NK-92 treated with Interleukin-12 subunit alpha and Interleukin-12 subunit beta, amount 100 ng/mL, for 24 hours (cell line): ENCODE data around the gene NCAPH2.

Experiments used
- DNase-seq: peaks from one replicate; lab custom pipeline; 2025; lab: John Stamatoyannopoulos, UW

NCAPH2 gene

DNA sequence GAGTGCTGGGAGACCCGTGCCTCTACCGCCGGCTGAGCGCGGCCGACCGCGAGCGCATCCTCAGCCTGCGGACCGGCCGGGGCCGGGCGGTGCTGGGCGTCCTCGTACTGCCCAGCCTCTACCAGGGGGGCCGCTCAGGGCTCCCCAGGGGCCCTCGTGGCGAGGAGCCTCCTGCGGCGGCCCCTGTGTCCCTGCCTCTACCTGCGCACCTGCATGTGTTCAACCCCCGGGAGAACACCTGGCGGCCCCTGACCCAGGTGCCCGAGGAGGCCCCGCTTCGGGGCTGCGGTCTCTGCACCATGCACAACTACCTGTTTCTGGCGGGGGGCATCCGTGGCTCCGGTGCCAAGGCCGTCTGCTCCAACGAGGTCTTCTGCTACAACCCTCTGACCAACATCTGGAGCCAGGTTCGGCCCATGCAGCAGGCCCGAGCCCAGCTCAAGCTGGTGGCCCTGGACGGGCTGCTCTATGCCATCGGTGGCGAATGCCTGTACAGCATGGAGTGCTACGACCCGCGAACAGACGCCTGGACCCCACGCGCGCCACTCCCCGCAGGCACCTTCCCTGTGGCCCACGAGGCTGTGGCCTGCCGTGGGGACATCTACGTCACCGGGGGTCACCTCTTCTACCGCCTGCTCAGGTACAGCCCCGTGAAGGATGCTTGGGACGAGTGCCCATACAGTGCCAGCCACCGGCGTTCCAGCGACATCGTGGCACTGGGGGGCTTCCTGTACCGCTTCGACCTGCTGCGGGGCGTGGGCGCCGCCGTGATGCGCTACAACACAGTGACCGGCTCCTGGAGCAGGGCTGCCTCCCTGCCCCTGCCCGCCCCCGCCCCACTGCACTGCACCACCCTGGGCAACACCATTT, 41.1 kb downstream of the NCAPH2 start:
- DNase-seq: no peak

- no peak for DNase-seq
These were observed 42.4 kb downstream of the NCAPH2 start for GRCh38 chr22:50550395-50550794.

DNA sequence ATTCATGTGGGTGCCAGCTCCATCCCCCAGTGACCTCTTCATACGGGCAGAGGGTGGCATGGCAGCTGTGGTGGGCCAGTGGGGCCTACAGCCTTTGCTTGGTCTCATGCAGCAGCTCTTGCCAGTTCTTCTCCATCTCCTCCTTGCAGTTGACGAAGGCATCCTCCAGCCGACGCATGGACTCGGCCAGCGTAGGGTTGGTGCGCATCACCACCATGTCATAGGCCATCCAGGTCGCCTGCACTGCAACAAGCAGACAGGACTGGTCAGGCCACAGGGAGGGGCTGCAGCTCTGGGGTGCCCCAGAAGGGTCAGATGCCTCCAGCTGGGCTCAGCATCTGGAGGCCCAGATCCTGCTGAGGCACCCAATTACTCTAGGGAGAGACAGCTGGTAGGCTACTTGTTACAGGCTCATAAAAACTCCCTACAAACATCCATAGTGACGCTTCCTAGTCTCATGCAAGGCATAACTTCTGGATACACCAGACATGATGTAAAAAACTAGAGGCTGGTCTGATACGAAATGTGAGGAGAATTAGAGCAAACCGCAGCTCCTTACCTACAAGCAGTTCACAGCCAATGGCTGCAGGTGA, 43.2 kb downstream of the NCAPH2 start:
- DNase-seq: no peak

- DNase-seq: no peak
These were observed 45.3 kb downstream of the NCAPH2 start for GRCh38 chr22:50553310-50553709.

DNA sequence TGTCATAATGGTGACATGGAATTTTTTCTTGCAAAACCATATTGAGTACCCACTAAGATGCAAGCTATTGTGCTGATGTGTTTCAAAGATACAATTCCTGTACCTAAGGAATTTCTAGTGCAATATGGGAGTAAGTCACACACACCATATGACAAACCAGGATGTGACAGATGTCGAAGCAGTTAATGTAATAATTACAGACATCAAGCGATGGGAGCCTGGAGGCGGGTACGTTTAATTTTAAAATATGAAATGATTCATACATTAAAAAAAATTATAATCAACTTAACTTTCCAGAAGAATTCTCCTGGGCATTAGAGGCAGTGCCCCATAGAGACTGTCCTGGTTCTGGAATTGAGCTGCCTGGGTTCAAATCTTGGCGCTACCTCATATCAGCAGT, 48.7 kb downstream of the NCAPH2 start:
- no peak for DNase-seq

DNA sequence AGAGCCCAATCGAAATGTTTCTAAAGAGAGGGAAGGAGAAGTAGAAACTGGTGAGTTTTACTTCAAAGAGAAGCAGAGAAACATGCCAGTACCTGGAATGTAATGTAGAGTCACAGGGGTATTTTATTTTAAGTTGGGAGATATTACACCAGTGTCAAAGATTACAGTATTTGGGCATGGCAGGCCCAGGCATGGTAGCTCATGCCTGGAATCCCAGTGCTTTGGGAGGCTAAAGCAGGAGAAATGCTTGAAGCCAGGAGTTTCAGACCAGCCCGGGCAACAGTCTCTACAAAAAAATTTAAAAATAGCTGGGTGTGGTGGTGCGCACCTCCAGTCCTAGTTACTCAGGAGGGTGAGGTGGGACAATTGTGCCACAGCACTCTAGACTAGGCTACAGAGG, 52.0 kb downstream of the NCAPH2 start:
- no peak for DNase-seq

GRCh38 chr22:50561401-50562358, 53.7 kb downstream of the NCAPH2 start:
- DNase-seq: no peak

DNA sequence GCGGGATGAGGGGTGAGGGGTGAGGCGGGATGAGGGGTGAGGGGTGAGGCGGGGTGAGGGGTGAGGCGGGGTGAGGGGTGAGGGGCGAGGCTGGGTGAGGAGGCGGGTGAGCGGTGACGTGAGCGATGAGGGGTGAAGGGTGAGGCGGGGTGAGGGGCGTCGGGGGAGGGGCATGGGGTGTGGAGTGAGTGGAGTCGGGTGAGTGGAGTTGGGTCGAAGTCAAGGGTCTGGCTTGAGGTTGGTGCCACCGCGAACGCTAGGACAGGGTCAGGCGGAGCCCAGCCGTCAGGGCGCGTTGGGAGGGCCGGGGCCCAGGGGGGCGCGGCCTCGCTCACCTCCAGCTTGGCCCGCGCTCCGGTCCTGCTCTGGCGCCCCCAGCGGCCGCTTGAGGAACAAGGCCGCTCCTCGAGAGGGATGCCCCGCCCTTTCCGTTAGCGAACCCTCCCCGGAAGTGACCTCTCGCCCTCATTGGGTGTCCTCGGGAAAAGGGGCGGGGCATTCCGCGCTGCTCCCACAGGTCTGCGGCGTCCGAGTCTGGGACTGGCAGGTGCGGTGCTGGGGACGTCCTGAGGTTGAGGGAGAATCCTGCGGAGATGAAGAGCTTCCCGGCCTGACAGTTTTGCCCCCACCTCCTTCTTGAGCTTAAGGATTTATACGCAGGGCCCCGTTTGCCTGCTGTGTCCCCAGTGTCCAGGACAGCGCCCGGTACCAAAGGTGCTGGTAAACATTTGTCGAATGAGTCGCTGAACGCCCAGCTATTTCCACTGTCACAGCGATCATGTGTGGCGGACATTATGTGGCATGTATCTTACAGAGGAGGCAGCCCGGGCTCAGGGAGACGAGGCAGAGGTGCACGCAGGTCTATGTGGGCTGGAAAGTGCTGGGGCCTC, 54.7 kb downstream of the NCAPH2 start, which contains the start of gene SYCE3:
SYCE3 (minus strand) TSS at position 397 of the 890 bp plus-strand sequence. CDS start 6,514 bp downstream, outside the sequence.
- DNase-seq: peak; percentile 89

GRCh38 chr22:50563413-50564160, 55.6 kb downstream of the NCAPH2 start:
- no peak for DNase-seq

DNA sequence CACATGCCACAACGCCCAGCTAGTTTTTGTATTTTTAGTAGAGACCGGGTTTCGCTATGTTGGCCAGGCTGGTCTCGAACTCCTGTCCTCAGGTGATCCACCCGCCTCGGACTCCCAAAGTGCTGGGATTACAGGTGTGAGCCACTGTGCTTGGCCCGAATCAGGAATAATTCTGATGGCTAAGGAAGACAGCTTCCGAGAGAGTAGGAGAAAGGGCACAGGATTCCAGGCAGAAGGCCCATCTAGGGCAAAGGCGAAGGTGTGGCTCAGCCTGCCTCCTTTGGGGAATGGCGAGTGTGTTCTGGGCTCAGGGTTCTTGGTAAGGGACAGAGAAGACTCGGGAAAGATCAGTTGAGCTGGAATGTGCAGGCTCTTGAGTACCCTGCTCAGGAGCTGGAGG, 56.3 kb downstream of the NCAPH2 start:
- no peak for DNase-seq

GRCh38 chr22:50567721-50568252, 59.8 kb downstream of the NCAPH2 start:
- no peak for DNase-seq

DNA sequence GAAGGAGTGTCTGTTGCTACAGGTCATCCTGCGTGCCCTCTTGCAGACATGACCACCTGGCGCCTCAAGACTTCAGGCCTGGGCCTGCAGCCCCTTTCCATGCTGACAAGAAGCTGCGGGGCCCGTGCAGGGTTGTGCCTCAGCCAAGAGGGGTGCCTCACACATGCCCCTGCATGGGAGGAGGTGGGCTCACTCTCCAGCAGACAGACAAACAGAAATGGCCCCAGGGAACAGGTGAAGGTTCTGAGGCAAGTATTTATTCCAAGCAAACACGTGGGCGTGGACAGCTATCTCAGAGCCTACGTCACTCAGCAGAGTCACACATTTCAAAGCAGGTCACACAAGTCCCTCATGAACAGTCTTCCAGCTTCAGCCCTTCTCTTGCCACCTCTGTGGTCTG, 60.6 kb downstream of the NCAPH2 start:
- DNase-seq: no peak

- no peak for DNase-seq
These were observed 61.0 kb downstream of the NCAPH2 start for GRCh38 chr22:50569041-50569459.

DNA sequence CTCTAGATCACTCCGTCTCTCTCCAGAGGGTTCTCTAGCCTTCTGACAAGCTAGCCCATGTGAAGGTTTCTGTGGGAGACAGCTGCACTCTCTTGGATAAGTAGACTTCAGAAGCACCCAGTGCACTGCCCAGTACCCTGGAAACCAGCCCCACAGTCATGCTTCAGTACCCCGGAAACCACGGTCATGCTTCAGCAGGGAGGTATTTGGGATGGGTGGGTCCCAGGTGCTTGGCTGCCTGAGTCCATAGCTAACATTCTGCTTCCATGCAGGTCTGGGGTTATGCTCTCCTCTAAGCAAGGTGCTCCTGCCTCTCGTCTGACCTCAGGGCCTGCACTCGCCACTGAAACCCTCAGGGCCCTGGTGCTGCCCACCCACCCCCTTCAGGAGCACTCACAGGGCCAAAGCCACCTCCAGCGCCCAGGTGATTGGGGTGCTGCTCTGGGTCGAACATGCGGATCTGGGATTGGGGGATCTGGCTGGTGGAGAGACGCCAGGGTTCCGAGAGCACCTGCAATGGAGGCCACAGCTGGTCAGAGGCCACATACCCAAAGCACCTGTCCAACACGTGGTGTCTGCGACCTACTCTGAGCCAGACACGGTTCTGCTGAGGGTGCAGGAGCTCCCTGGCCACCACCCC, 62.0 kb downstream of the NCAPH2 start:
- no peak for DNase-seq

DNA sequence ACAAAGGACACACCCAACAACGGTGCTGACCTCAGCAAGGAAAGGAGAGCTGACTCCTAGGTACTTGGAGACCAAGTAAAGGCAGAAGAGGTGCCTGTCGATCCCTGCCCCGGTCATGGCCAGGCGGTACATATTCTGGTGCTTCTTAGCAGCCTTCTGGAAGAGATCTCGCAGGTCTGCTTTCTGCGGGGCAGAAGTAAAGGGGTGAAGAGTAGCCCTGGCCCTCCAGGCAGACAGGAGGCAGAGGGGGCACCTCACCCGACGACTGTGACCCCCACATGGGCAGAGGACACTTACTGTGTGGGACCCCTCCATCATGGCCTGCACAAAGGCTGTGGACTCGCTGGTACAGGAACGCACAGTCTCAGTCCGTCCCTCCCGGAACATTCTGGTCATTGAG, 62.8 kb downstream of the NCAPH2 start:
- DNase-seq: no peak

- DNase-seq: no peak
These were observed 63.5 kb downstream of the NCAPH2 start for GRCh38 chr22:50571264-50572175.

DNA sequence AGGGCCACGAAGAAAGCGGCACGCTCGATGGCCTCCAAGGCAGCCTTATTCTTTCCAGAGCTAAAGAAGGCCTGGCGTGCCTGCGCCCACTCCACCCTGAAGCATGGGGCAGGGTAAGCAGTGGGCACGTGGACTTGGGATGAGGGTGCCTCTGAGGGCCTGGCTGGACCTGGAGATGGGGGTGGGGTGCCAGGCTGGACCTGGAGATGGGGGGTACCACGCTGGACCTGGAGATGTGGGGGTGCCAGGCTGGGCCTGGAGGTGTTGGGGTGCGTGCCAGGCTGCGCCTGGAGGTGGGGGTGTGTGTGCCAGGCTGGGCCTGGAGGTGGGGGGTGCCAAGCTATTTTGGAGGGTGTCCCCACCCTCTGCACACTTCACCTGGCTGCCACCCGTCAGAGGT, 64.9 kb downstream of the NCAPH2 start:
- DNase-seq: no peak

DNA sequence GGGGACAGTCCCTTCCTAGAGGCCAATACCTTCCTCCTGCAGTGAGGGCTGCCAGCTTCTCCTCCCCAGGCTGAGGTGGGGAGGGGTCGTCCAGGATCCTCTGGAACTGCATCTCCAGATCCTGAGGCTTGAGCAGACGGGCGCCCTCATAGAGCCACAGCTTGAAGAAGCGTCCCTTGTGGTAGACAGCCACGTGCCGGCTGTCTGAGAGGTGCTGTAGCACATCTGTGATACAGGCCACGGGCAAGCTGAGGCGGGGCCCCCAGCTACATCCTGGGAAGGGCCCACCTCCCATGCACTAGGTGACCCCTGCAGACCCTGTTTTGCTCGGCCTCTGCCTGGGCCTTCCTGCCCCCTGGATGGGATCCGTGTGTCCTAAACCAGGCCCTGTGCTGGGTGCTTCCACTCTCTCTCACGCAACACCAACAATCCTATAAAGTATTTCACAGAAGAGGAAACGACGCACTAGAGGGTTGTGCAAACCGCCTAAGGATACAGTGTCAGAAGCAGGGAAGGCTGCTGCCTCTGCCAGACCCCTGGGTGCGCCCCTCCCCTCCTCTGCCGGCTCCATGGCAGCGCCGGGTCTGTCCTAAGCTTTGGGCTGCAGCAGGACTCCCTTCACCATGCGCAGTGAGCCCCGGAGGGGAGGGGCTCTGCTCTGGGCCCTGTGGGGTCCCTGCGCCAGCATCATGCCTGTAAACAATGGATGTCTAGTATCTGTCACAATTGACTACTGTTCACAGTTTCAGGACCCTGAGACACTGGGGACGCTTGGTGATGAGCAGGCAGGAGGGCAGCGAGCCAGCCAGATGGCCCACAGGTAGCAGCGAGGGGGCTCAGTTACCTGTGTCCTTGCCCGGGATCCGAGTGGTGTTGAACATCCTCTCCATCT, 65.7 kb downstream of the NCAPH2 start:
- DNase-seq: no peak
